Suprapubic skin (tissue), 4 donors: Measurements from ENCODE around the gene CNTROB.

ENCODE experiments used
- CTCF ChIP-seq, 2 donors: fragments of 200-600 bp in 1 of 2; fragments of 450-650 bp in 1 of 2; sonication (generic) in 1 of 2; IDR thresholded peaks; one replicate each; pipeline ENCODE4 v1.5.1; 2016 to 2019; ENCODE audit warnings: antibody characterized with exemption in 2 of 2, mild to moderate bottlenecking in 1 of 2, moderate library complexity in 1 of 2
- EP300 ChIP-seq: sonication (generic); formaldehyde crosslinking; IDR thresholded peaks from one replicate; pipeline ENCODE4 v1.6.1; 2017; ENCODE audit warnings: antibody characterized with exemption
- POLR2A ChIP-seq, 2 donors: fragments of 450-650 bp; IDR thresholded peaks; one replicate each; pipeline ENCODE4 v1.6.1; 2017; ENCODE audit warnings: antibody characterized with exemption in 2 of 2, mild to moderate bottlenecking in 2 of 2, moderate library complexity in 2 of 2
- POLR2AphosphoS5 ChIP-seq, 3 donors: sonication (generic); formaldehyde crosslinking; IDR thresholded peaks; one replicate each; pipeline ENCODE4 v1.6.1; 2017; ENCODE audit warnings: antibody characterized with exemption in 3 of 3

- no peak for TF ChIP-seq CTCF (IDR thresholded peaks at IDR 0.05)
- TF ChIP-seq EP300: no peak
- TF ChIP-seq POLR2A (IDR thresholded peaks at IDR 0.05): no peak
- TF ChIP-seq POLR2AphosphoS5 (IDR thresholded peaks at IDR 0.05): no peak
Measured at GRCh38 chr17:7997186-7997585, 65.2 kb downstream of the CNTROB start.
